Measurements from ENCODE around the gene ACD. TPM values are rescaled to one million over a fixed set of nuclear protein-coding genes. Genes with fewer than 3 reads are reported as not detected.

The ACD gene
- total RNA-seq, 2 donors from 2014 or later = 11.4 to 33.6 TPM

GRCh38 chr16:67676939-67677338, 16.9 kb upstream of the ACD start:
- H3K27ac ChIP-seq = no peak overlapping the region

GRCh38 chr16:67676516-67676915, 16.5 kb upstream of the ACD start:
- no peak for ATAC-seq
- Histone ChIP-seq H3K36me3 (replicated peaks in 1 of 2; ENCODE audit: insufficient read depth in 1 of 2, low read depth in 2 of 2) (no peaks in the 10 kb centered on the region), H3K4me1 (peaks cover 21% of the 10 kb centered on the region), H3K27me3 (no peaks in the 10 kb centered on the region), H3K27ac (no peak overlapping the region), H3K4me3 (no peak overlapping the region), H3K9me3 (no peaks in the 10 kb centered on the region)
- WGBS, 2 donors = 78 to 92% methylated on average over 4 of the region's 4 CpGs
- intact Hi-C loops (cut with DNase I) = no loop called here
- no peak for DNase-seq
- no peak for TF ChIP-seq CTCF (IDR thresholded peaks at IDR 0.05)
- no peak for TF ChIP-seq POLR2A (IDR thresholded peaks at IDR 0.05)

More at GRCh38 chr16:67676939-67677338, 16.9 kb upstream of the ACD start:
- TF ChIP-seq POLR2A (IDR thresholded peaks at IDR 0.05) = no peak
- intact Hi-C loops (cut with DNase I) = no loop called here
- H3K4me1 ChIP-seq = peaks cover 21% of the 10 kb centered on the region
- ATAC-seq (no peak), DNase-seq (no peak)
- H3K27me3 ChIP-seq = no peaks in the 10 kb centered on the region
- H3K36me3 ChIP-seq (replicated peaks in 1 of 2; ENCODE audit: insufficient read depth in 1 of 2, low read depth in 2 of 2) = no peaks in the 10 kb centered on the region
- 62 to 72% methylated on average over 8 of the region's 8 CpGs for WGBS, 2 donors
- no peaks in the 10 kb centered on the region for H3K9me3 ChIP-seq
- H3K4me3 ChIP-seq = no peak overlapping the region

GRCh38 chr16:67675999-67676398, 15.9 kb upstream of the ACD start:
- no peak for DNase-seq
- no peak for ATAC-seq
- H3K4me3 ChIP-seq = no peak overlapping the region
- no peaks in the 10 kb centered on the region for H3K36me3 ChIP-seq (replicated peaks in 1 of 2; ENCODE audit: insufficient read depth in 1 of 2, low read depth in 2 of 2)
- H3K27me3 ChIP-seq = no peaks in the 10 kb centered on the region
- intact Hi-C loops (cut with DNase I) = no loop called here
- H3K9me3 ChIP-seq = no peaks in the 10 kb centered on the region
- H3K4me1 ChIP-seq = peaks cover 21% of the 10 kb centered on the region
- H3K27ac ChIP-seq = no peak overlapping the region
- TF ChIP-seq CTCF (IDR thresholded peaks at IDR 0.05) = no peak
- TF ChIP-seq POLR2A (IDR thresholded peaks at IDR 0.05) = no peak
- WGBS, 2 donors = 93 to 98% methylated on average over 7 of the region's 7 CpGs

- no peak for TF ChIP-seq CTCF (IDR thresholded peaks at IDR 0.05)
- no peak for TF ChIP-seq POLR2A (IDR thresholded peaks at IDR 0.05)
- H3K4me1 ChIP-seq = peaks cover 21% of the 10 kb centered on the region
- H3K27ac ChIP-seq = no peak overlapping the region
- DNase-seq (no peak), ATAC-seq (no peak)
- no peaks in the 10 kb centered on the region for H3K9me3 ChIP-seq
- no peaks in the 10 kb centered on the region for H3K36me3 ChIP-seq (replicated peaks in 1 of 2; ENCODE audit: insufficient read depth in 1 of 2, low read depth in 2 of 2)
- H3K4me3 ChIP-seq = no peak overlapping the region
- no peaks in the 10 kb centered on the region for H3K27me3 ChIP-seq
- 93 to 94% methylated on average over 13 to 17 of the region's 17 CpGs for WGBS, 2 donors
- intact Hi-C loops (cut with DNase I) = no loop called here
Observed at GRCh38 chr16:67675579-67675935, 15.5 kb upstream of the ACD start.

- Histone ChIP-seq H3K4me1 (peaks cover 21% of the 10 kb centered on the region), H3K4me3 (no peak overlapping the region), H3K36me3 (replicated peaks in 1 of 2; ENCODE audit: insufficient read depth in 1 of 2, low read depth in 2 of 2) (no peaks in the 10 kb centered on the region), H3K27me3 (no peaks in the 10 kb centered on the region), H3K27ac (peak overlapping the region in 2 of 4 donors; percentile 78 to 79), H3K9me3 (no peaks in the 10 kb centered on the region)
- ATAC-seq (no peak), DNase-seq (peak in 2 of 4 donors; percentile 11 to 23)
- intact Hi-C loops (cut with DNase I) = no loop called here
- WGBS, 2 donors = 91 to 95% methylated on average over 16 to 28 of the region's 28 CpGs
- TF ChIP-seq POLR2A (IDR thresholded peaks at IDR 0.05) (no peak), CTCF (IDR thresholded peaks at IDR 0.05) (no peak)
Observed at GRCh38 chr16:67674851-67675578, 15.0 kb upstream of the ACD start.

Measured in body of pancreas (tissue), 4 donors.